ENCODE data around the gene CAMTA1.
A peak's percentile ranks its signal among the peaks of the same experiment; 100 is the strongest.

The CAMTA1 gene

DNA sequence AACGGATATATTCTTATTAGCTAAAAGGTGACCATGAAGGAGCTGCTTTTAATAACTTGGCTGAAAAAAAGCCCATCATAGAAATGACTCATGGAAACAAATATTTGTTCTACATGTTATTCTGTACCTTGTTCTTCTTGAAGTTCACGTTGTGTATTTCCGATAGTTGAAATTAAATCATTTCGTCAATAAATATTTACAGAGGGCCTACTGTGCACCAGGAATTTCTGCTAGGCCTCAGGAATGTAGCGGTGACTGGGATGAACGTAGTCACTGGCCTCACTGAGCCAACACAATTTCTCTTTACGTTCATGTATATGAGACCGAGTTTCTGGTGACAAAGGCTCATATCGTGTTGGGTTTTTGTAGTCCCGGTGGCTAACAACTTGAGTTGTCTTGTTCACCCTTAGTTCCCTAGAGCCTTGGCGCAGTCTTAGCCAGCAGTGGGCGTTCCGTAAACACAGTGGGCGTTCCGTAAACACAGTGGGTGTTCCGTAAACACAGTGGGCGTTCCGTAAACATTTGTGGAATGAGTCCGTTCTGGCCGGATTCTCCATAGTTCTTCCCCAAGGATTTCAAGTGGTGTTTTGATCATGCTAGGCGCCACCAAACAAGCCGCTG lies 932.6 kb downstream of the CAMTA1 start:
- DNase-seq (ENCODE audit: low read depth in 2 of 3, low spot score in 1 of 3) = no peak

DNA sequence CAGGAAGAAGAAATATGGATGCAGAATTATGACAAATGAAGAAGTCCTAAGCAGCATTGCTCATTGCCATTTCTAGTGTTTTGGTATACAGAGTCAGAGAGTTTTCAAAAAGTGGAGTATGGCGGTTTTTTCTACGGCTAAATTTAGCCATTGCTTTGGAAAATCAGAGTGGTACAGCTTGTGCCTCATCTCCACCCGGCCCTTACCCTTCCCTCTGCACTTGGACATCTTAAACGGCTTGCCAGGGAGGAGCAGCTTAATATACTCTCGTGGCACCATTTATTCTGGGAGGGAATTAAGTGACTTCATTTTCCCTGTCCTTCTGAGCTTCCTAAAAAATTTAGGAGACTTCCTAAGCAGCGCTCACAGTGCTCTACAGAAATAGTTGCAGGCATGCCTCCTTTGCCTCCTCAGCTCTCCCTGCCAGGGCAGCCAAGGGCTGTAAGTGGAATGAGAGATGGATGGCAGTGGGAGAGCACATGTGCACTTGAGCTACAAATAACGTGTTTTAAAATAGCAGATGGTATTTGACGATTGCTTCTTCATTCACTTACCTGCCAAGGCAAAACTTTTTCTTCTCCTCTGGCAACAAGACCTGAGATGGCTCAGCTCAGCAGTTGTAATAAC lies 934.3 kb downstream of the CAMTA1 start:
- DNase-seq (ENCODE audit: low read depth in 2 of 3, low spot score in 1 of 3) = no peak

DNA sequence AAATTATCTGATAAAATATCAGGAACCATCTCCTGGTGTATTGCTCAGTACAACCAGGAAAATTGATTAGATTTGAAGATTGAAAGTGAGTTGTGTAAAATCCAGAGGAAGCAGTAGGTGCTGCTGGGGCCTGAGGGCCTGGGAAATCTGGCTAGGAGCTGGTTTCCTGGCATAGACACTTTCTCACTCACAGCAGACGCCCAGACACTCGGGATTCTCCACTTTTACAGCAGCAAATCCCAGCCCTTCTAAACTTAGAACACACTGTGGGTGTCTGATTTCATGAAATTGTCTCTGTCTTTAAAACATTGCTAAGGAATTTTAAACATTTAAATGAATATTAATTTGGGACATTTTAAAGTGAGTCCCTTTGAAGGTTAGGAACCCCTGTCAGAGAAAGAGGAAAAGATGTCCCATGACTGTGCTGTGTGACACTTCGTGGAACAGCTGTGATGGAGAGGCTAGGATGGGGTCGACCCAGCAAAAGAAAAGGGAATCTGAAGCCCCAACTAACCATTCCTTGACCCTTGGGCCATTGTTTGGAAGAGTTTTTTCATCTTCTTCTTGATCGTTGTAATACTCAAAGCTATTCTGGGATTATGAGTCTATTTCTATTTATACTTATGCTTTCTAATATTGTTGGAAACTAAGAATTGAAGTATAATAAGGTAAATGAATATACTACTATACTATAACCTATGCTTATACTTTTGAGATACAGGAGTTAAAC lies 936.9 kb downstream of the CAMTA1 start:
- no peak for DNase-seq (ENCODE audit: low read depth in 2 of 3, low spot score in 1 of 3)

DNA sequence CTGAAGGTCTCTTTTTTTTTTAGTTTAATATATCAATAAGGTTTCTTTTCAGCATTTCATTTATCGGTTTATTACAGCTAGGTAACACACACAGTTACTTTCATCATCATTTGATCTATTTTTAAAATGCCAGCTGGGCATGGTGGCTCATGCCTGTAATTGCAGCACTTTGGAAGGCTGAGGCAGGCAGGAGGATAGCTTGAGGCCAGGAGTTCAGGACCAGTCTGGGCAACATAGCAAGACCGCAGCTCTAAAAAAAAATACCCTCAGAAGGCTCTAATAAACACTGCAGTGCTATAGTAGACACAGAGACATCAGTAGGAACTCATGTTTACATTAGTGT lies 937.4 kb downstream of the CAMTA1 start:
- DNase-seq (ENCODE audit: low read depth in 2 of 3, low spot score in 1 of 3) = no peak

DNA sequence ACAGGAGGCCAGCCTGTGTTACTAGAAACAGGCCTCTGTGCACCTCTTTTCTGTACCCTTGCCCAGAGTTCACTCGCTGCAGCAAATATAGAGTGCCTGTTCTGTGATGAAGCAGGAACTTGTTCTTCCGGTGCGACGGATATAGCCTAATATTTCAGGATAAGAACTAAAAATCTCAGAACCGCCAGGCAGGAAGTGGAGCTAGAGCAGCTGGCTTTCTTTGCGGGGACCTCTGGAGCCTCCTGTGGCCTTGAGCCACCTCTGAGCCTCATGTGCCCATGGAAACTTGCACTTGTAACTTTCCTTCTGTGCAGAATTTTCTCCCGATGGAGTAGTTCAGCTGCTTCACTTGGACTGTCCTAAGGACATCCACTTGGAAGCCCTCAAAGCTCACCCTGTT lies 941.4 kb downstream of the CAMTA1 start:
- no peak for DNase-seq (ENCODE audit: low read depth in 2 of 3, low spot score in 1 of 3)

DNA sequence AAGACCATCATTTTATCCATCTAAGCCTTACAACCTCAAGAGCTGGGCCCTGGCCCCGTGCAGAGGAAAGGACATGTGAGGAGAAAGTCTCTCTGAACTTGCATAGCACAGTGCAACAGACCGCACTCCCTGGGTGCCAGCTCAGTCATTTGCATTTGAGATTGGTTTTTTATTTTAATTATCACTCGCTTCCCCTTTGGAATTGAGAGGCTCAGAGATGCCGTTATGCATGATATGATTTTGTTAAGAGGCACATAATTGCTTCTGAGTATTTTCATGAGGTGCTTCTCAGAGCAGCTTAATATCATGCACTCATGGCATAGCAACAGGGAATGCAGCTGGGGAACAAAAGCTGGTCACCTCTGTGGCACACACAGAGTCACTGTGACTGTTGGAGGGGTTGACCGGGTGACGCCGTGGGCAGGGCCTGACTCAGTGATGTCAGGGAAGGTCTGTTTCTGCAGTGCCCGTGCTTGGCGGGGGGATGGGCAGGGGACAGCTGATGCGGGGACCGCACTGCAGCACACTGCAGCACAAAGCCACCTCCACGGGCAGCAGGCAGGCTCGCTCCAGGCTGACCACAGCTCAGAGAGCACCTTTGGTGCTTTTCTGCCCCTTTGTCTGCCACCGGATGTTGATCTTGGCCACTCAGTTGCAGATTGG lies 942.7 kb downstream of the CAMTA1 start:
- no peak for DNase-seq (ENCODE audit: low read depth in 2 of 3, low spot score in 1 of 3)

DNA sequence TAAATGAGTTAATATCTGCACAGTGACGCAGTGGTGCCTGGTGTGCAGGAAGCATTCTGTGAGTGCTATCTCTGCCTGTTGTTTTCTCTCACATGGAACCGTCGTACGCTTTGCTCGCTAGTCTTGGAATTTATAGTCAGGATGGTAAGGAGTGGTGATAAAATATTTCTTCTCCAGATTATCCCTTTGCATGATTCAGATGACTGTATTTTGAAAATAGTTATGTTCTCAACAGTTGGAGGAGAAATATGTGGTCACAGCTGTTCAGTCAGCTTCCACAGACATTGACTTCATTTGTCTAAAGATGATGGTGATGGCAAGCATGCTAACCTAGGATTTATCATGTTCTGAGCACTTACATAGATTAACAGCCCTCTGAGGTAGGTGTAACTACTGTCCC lies 944.5 kb downstream of the CAMTA1 start:
- no peak for DNase-seq (ENCODE audit: low read depth in 2 of 3, low spot score in 1 of 3)

DNA sequence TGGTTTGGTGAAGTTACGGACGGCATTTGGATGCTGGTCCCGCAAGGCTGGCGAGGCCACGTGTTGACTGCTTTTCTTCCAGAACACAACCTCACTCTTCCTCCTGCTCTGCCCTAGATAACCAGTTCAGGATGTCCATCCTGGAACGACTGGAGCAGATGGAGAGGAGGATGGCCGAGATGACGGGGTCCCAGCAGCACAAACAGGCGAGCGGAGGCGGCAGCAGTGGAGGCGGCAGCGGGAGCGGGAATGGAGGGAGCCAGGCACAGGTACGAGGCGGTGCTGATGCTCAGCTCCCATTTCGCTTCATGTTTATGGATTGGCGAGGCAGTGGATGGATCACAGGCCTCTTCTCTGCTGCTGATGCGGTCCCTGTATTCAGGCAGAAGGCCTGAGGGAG lies 947.1 kb downstream of the CAMTA1 start:
- DNase-seq (ENCODE audit: low read depth in 2 of 3, low spot score in 1 of 3) = no peak

DNA sequence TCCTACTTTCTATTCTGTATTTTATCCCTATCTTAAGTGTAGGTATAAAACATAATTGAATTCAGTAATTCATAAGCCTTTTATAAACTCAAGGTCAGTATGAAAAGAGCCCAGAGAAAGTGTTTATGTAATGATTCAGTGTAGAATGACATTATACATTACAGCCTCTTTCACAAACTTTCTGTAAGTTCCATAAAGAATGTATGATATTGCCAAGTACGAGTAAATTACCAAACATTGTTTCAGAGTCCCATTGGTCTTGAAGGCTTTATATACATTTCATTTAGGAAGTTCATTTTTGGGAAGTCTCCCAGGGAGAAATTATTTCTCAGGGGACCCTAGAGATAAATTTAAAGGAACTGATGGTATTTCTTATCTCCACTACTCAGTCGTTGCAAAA lies 948.0 kb downstream of the CAMTA1 start:
- no peak for DNase-seq (ENCODE audit: low read depth in 2 of 3, low spot score in 1 of 3)

DNA sequence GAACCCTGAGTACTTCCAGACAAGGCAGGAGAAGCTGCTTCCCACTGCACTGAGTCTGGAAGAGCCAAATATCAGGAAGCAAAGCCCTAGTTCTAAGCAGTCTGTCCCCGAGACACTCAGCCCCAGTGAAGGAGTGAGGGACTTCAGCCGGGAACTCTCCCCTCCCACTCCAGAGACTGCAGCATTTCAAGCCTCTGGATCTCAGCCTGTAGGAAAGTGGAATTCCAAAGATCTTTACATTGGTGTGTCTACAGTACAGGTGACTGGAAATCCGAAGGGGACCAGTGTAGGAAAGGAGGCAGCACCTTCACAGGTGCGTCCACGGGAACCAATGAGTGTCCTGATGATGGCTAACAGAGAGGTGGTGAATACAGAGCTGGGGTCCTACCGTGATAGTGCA lies 952.8 kb downstream of the CAMTA1 start:
- no peak for DNase-seq (ENCODE audit: low read depth in 2 of 3, low spot score in 1 of 3)

DNA sequence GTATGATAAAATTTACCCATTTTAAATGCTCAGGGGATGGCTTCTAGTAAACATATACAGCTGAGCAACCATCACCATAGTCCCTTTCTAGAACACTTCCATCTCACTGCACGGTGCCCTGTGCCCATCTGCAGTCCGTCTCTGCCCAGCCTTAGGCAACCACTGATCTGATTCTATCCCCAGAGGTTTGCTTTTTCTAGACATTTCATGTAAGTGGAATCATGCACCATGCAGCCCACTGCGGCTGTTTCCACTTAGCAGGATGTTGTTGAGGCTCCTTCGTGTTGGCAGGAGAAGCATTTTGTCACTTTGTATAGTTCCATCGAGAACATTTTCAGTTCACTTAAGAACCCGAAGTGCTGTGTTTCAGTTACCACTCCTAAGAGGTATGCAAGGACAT lies 958.1 kb downstream of the CAMTA1 start:
- no peak for DNase-seq (ENCODE audit: low read depth in 2 of 3, low spot score in 1 of 3)

DNA sequence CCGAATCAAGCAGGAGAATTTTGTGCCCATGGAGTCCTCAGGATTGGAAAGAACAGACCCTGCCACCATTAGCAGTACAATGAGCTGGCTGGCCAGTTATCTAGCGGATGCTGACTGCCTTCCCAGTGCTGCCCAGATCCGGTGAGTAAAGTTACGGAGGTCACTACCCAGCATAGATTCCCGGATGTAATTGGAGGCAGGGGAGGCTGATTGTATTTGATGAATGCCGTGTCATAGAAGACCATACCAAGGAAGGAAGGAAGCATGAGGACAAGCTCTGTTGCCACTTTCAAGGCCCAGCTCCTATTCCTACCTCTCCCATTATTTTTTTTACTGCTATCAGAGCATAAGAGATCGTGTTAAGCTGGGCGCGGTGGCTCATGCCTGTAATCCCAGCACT lies 959.6 kb downstream of the CAMTA1 start:
- DNase-seq (ENCODE audit: low read depth in 2 of 3, low spot score in 1 of 3) = no peak

DNA sequence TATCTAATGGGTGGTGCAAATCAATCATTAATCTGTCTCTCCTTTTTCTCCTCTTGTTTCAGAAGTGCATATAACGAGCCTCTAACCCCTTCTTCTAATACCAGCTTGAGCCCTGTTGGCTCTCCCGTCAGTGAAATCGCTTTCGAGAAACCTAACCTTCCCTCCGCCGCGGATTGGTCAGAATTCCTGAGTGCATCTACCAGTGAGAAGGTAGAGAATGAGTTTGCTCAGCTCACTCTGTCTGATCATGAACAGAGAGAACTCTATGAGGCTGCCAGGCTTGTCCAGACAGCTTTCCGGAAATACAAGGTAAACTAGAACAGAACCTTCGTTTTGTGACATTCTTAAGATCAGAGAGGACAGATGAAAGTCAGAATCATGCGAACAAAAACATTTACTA lies 960.5 kb downstream of the CAMTA1 start:
- DNase-seq (ENCODE audit: low read depth in 2 of 3, low spot score in 1 of 3) = no peak

DNA sequence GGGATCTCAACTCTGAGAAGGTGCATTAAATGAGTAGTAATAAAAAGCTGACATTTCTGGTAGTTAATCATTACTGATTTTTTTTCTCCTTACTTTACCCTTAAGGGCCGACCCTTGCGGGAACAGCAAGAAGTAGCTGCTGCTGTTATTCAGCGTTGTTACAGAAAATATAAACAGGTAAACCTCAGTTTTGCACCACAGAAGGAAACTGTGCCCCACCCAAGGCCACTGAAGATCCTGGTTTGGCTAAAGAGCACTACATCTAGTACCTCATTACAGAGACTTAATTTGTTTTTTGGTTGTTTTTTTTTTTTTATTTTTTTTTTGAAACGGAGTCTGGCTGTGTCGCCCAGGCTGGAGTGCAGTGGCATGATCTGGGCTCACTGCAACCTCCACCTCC lies 962.4 kb downstream of the CAMTA1 start:
- DNase-seq (ENCODE audit: low read depth in 2 of 3, low spot score in 1 of 3) = no peak

DNA sequence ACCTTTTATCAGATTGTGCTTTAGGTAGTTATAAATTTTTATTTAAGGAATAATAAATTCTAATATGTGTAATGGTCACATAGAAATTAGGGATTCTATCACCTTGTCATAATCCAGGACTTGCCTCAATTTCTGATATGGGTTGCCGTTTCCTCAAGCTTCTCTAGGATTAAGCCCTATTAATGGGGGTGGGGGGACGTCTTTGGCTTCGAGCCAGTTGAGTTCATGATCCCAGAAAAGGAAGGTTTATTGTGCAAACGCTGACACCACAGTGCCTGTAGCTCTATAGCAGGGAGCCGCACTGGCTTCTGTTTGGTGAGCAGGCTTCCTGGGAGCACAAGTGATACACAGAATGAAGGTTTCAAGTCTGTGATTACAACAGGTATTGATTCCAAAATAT lies 963.9 kb downstream of the CAMTA1 start:
- DNase-seq (ENCODE audit: low read depth in 2 of 3, low spot score in 1 of 3) = no peak

DNA sequence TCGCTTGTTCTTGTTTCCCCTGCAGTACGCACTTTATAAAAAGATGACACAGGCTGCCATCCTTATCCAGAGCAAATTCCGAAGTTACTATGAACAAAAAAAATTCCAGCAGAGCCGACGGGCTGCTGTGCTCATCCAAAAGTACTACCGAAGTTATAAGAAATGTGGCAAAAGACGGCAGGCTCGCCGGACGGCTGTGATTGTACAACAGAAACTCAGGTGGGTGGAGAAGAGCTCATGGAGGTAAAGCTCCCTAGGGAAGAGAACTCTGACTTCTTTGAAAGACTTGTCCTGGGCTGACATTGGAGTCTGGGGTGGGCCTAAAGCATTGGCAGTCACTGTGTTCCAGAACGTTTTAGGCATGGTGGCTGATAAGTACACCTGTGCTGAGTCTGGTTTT lies 965.9 kb downstream of the CAMTA1 start:
- no peak for DNase-seq (ENCODE audit: low read depth in 2 of 3, low spot score in 1 of 3)

DNA sequence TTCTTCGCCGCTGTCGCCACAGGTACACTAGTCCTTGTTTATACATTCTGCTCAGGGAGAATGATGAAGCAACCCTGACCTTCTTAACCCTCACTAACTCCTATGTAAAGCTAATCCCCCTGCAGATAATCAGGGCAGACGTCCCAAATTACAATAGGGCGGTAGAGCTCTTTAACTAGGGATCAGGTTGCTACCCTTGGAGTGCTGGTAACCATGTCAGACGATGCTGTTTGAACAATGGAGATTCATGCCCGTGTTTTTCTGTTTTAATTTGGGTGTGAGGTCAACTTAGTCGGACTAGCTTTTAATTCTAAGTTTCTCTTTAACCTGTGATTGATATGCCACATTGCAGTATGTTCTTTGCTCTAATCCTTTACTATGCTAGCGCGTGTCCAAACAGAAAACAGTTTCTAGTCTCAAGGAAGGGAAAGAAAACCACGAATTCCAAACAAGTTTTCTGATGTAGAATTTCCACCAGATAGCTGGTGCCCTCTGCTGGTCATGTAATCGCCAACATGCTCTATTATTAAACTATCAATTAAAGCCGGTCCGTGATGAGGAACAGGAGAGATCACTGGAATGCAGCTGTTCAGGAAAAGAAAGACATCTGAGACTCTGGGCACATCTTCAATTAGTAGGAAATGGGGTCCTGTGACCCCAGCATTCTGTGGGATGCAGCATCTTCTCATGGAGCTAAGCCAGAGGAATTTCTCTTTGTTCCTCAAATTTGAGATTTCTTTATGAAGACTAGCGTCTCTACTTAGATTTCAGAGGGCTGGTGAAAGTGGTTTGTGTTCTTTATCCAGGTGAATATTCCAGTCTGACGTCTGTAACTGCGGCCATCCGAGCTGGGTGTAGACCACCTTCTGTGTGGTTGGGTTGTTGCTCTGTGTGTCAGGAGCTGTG lies 967.5 kb downstream of the CAMTA1 start:
- DNase-seq (ENCODE audit: low read depth in 2 of 3, low spot score in 1 of 3) = peak; percentile 3 to 53 (median 18)

DNA sequence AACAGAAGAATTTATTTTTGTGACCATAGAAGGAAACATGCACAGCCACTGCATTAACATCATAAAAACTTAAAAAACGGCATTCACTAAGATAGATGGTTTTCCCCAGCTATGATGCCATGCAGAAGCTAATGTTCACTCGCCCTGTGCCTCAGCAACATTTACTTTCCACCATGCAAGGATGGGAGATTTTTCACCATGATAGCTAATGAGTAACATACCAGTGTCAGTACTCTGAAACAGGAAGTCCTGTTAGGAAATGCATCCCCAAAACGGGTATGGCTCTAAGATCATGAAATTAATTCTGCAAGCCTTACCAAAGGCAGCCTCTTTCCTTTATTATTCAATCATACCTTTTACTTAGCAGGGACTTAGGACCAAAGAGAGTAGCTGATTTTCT lies 968.4 kb downstream of the CAMTA1 start:
- DNase-seq (ENCODE audit: low read depth in 2 of 3, low spot score in 1 of 3) = no peak

DNA sequence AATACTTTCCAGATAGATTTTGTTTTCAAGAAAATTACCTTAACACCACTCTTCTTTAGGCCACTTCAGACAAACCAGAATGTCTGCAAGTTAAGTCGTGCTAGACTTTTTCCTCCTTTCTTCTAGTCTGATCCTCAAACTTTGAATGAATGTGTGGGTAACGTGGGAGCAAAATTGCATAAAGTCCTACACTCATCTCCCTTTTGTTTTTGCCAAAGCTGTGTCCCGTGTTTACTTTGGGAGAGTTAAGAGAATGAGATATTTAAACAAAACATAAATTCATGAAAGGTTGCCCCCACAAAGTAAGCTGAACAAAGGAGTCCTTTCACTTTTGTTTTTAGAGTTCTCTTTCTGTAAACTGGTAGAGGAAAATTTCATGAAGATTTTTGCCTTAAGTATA lies 969.0 kb downstream of the CAMTA1 start:
- DNase-seq (ENCODE audit: low read depth in 2 of 3, low spot score in 1 of 3) = no peak

DNA sequence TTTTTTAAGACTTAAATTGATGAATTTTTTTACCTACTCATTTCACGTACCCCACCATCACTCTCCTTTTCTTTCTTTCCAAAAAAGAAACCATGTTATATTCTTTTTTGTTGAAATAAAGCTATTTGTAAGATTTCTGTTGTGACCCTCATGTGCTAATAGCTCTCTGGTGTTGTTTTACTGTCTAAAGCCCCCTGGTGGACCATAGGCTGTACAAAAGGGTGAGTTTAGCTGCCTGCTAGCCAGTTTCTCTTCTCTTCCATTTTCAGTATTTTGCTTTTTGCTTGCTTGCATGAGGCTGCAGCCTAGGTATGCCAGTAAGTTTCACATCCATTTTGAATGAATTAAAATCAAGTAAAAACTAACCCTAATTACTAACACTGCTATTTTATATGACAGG lies 970.2 kb downstream of the CAMTA1 start:
- DNase-seq (ENCODE audit: low read depth in 2 of 3, low spot score in 1 of 3) = no peak

DNA sequence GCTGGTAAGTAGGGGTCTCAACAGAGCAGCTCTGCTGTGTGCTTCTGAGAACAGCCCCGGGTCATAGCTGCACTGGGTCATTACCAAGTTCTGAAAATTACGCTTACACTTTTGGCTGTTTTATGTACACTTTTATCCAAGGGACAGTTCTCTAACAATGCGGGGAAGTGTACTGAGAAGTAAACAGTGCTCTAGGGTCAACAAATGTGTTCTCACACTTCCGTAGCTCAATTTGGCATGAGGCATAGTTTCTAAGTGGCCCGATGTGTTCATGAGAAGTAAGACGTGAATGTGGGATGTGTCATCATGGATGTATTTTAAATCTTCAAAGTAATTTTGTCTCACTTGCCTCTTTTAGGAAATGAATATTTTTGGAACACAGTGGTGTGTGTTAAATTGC lies 975.0 kb downstream of the CAMTA1 start:
- no peak for DNase-seq (ENCODE audit: low read depth in 2 of 3, low spot score in 1 of 3)

Measured in stimulated activated CD4-positive, alpha-beta T cell treated with anti-CD3 and anti-CD28 coated beads, Interleukin-12 subunit alpha, Interleukin-12 subunit beta, amount 100 ng/mL, for 48 hours (primary cell).